Peyer's patch (tissue), 4 donors: Measurements from ENCODE around the gene PIP5K1C. TPM values are rescaled to one million over a fixed set of nuclear protein-coding genes. Genes with fewer than 3 reads are reported as not detected.

Source experiments
- DNase-seq, 3 donors: peaks; one replicate each; pipeline ENCODE4 v3.0.0-alpha.2; 2017 to 2019
- H3K27ac ChIP-seq, 4 donors: fragments of 200-600 bp; sonication (generic); one replicate each; pipeline ENCODE4 v1.5.1; 2016 to 2019
- H3K27me3 ChIP-seq, 2 donors: fragments of 200-600 bp; sonication (generic); one replicate each; pipeline ENCODE4 v1.5.1; 2019
- H3K36me3 ChIP-seq, 3 donors: fragments of 200-600 bp; sonication (generic); one replicate each; pipeline ENCODE4 v1.5.1; 2016 to 2019
- H3K4me1 ChIP-seq, 4 donors: fragments of 200-600 bp; sonication (generic); one replicate each; pipeline ENCODE4 v1.5.1; 2016 to 2019
- H3K4me3 ChIP-seq, 4 donors: fragments of 200-600 bp; sonication (generic); 1 replicate in 3 of 4; 2 replicates in 1 of 4; pipeline ENCODE4 v1.5.1; 2016 to 2019; ENCODE audit warnings: mild to moderate bottlenecking in 1 of 4
- H3K9me3 ChIP-seq, 4 donors: fragments of 200-600 bp; sonication (generic); one replicate each; pipeline ENCODE4 v1.5.1; 2016 to 2019; ENCODE audit warnings: mild to moderate bottlenecking in 1 of 4
- POLR2A ChIP-seq, 2 donors: fragments of 450-650 bp; IDR thresholded peaks; one replicate each; pipeline ENCODE4 v1.5.1; 2017; ENCODE audit warnings: antibody characterized with exemption in 2 of 2, mild to moderate bottlenecking in 2 of 2, moderate library complexity in 2 of 2
- total RNA-seq, 4 donors: library from RNA; depleted of rRNA; stranded (reverse); fragments of >200 nt; gene quantifications; one replicate each; pipeline ENCODE4 v1.1.0, GENCODE V29; 2016
- TF ChIP-seq, protein P1 (sequence below), 6 experiments: fragments of 450-650 bp in 4 of 6; fragments of 200-600 bp in 2 of 6; sonication (generic) in 1 of 6; IDR thresholded peaks; one replicate each; pipeline ENCODE4 v1.5.1; 2017 to 2019; ENCODE audit warnings: antibody characterized with exemption in 6 of 6, mild to moderate bottlenecking in 3 of 6, moderate library complexity in 1 of 6

Gene PIP5K1C
- total RNA-seq, 4 donors from 2014 or later, result 22.6 to 27.2 (median 26.1) TPM

GRCh38 chr19:3627351-3627723 is 72.9 kb downstream of the PIP5K1C start:
- peaks cover 0 to 19% (median 8%) of the 10 kb centered on the region in 4 donors for H3K4me1 ChIP-seq
- H3K4me3 ChIP-seq, result peak overlapping the region in 3 of 4 donors; percentile 1 to 85 (median 83)
- no peaks in the 10 kb centered on the region for H3K9me3 ChIP-seq
- H3K27ac ChIP-seq, result peak overlapping the region; percentile 90 to 98 (median 92)
- no peak for TF ChIP-seq POLR2A (IDR thresholded peaks at IDR 0.05)
- TF ChIP-seq, protein P1, sequence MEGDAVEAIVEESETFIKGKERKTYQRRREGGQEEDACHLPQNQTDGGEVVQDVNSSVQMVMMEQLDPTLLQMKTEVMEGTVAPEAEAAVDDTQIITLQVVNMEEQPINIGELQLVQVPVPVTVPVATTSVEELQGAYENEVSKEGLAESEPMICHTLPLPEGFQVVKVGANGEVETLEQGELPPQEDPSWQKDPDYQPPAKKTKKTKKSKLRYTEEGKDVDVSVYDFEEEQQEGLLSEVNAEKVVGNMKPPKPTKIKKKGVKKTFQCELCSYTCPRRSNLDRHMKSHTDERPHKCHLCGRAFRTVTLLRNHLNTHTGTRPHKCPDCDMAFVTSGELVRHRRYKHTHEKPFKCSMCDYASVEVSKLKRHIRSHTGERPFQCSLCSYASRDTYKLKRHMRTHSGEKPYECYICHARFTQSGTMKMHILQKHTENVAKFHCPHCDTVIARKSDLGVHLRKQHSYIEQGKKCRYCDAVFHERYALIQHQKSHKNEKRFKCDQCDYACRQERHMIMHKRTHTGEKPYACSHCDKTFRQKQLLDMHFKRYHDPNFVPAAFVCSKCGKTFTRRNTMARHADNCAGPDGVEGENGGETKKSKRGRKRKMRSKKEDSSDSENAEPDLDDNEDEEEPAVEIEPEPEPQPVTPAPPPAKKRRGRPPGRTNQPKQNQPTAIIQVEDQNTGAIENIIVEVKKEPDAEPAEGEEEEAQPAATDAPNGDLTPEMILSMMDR (IDR thresholded peaks at IDR 0.05), result no peak
- no peaks in the 10 kb centered on the region for H3K27me3 ChIP-seq
- DNase-seq, result no peak
- peaks cover 0 to 30% (median 0%) of the 10 kb centered on the region in 3 donors for H3K36me3 ChIP-seq

GRCh38 chr19:3626473-3627350 is 73.6 kb downstream of the PIP5K1C start, which contains the start of gene CACTIN:
TSS of gene CACTIN (minus strand) at chr19:3626790. CDS start at chr19:3626762, 28 bp downstream.
- peak; percentile 68 to 78 for TF ChIP-seq POLR2A (IDR thresholded peaks at IDR 0.05)
- TF ChIP-seq, protein P1 (IDR thresholded peaks at IDR 0.05), result peak in 2 of 6 experiments; percentile 14 to 21
- peak within 1 kb of the TSS; percentile 83 to 100 (median 90) for H3K4me3 ChIP-seq
- H3K4me1 ChIP-seq, result peaks cover 0 to 19% (median 8%) of the 10 kb centered on the region in 4 donors
- no peaks in the 10 kb centered on the region for H3K9me3 ChIP-seq
- peaks cover 0 to 29% (median 0%) of the 10 kb centered on the region in 3 donors for H3K36me3 ChIP-seq
- peak within 1 kb of the TSS; percentile 90 to 98 (median 92) for H3K27ac ChIP-seq
- DNase-seq, result peak; percentile 98 to 99 (median 99)
- H3K27me3 ChIP-seq, result no peaks in the 10 kb centered on the region

- Histone ChIP-seq H3K36me3 (peaks cover 0 to 28% (median 0%) of the 10 kb centered on the region in 3 donors), H3K27ac (peak overlapping the region; percentile 90 to 98 (median 92)), H3K27me3 (no peaks in the 10 kb centered on the region), H3K4me1 (peaks cover 0 to 19% (median 8%) of the 10 kb centered on the region in 4 donors), H3K9me3 (no peaks in the 10 kb centered on the region), H3K4me3 (peak overlapping the region; percentile 83 to 100 (median 90))
- DNase-seq, result no peak
- TF ChIP-seq, protein P1 (IDR thresholded peaks at IDR 0.05), result no peak
- no peak for TF ChIP-seq POLR2A (IDR thresholded peaks at IDR 0.05)
Measured at GRCh38 chr19:3625996-3626472, 74.2 kb downstream of the PIP5K1C start.

DNA sequence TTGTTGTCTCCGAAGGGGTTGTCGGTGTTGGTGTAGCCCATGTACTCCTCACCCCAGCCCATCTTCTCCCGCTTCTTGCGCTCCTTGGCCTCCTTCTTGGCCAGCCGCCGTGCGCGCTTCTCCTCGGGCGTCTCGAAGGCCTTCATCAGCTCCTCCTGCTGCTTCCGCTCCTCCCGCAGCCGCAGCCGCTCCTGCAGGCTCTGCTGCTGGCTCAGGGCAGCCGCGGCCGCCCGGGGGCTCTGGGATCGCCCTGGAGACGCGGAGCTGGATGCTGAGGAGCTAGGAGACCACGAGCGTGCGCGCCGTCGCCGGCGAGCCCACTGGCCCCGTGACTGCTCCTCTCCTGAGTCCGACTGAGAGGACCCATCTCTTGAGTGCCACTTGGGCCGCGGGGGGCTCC is 76.6 kb downstream of the PIP5K1C start:
- DNase-seq, result no peak
- no peaks in the 10 kb centered on the region for H3K27me3 ChIP-seq
- no peaks in the 10 kb centered on the region for H3K9me3 ChIP-seq
- H3K27ac ChIP-seq, result no peak overlapping the region
- H3K36me3 ChIP-seq, result peaks cover 0 to 44% (median 0%) of the 10 kb centered on the region in 3 donors
- H3K4me1 ChIP-seq, result peaks cover 0 to 19% (median 8%) of the 10 kb centered on the region in 4 donors
- TF ChIP-seq POLR2A (IDR thresholded peaks at IDR 0.05), result no peak
- TF ChIP-seq, protein P1 (IDR thresholded peaks at IDR 0.05), result no peak
- H3K4me3 ChIP-seq, result no peak overlapping the region

- H3K4me1 ChIP-seq, result peaks cover 0 to 30% (median 8%) of the 10 kb centered on the region in 4 donors
- H3K36me3 ChIP-seq, result peaks cover 0 to 49% (median 0%) of the 10 kb centered on the region in 3 donors
- no peaks in the 10 kb centered on the region for H3K9me3 ChIP-seq
- H3K4me3 ChIP-seq, result no peak overlapping the region
- H3K27me3 ChIP-seq, result no peaks in the 10 kb centered on the region
- TF ChIP-seq POLR2A (IDR thresholded peaks at IDR 0.05), result no peak
- TF ChIP-seq, protein P1 (IDR thresholded peaks at IDR 0.05), result no peak
- no peak overlapping the region for H3K27ac ChIP-seq
- DNase-seq, result no peak
Measured at GRCh38 chr19:3622224-3622623, 78.0 kb downstream of the PIP5K1C start.
